Retinal pigment epithelial cell (primary cell): ENCODE results near the gene PIP5K1B.
A peak's percentile ranks its signal among the peaks of the same experiment; 100 is the strongest.

ENCODE experiments used
- DNase-seq: peaks from one replicate; pipeline ENCODE4 v3.0.0-alpha.2; 2010; ENCODE audit warnings: low read depth
- H3K4me3 ChIP-seq: 2 replicates; pipeline ENCODE4 v1.5.1; 2011; ENCODE audit warnings: mild to moderate bottlenecking, low read length, control low read depth, moderate library complexity
- CTCF ChIP-seq: conservative IDR thresholded peaks from 2 replicates; pipeline ENCODE4 v1.5.1; 2011; ENCODE audit warnings: low read depth, low read length, control low read depth, inconsistent platforms

The PIP5K1B gene

GRCh38 chr9:69035438-69036308, 330.6 kb downstream of the PIP5K1B start, which contains the start of gene FXN:
FXN (plus strand) TSS chr9:69035752; CDS start chr9:69035783, 31 bp downstream.
- TF ChIP-seq CTCF: peak; percentile 97
- H3K4me3 ChIP-seq: peak within 1 kb of the TSS; percentile 93
- DNase-seq: no peak

- no peak for DNase-seq
Observed at GRCh38 chr9:69036309-69036708, 331.3 kb downstream of the PIP5K1B start.

GRCh38 chr9:69036799-69037198, 331.8 kb downstream of the PIP5K1B start:
- no peak for TF ChIP-seq CTCF
- DNase-seq: no peak
- peak overlapping the region; percentile 93 for H3K4me3 ChIP-seq

More at GRCh38 chr9:69036309-69036708, 331.3 kb downstream of the PIP5K1B start:
- H3K4me3 ChIP-seq: peak overlapping the region; percentile 93
- no peak for TF ChIP-seq CTCF

- TF ChIP-seq CTCF: no peak
- DNase-seq: no peak
- H3K4me3 ChIP-seq: no peak overlapping the region
Observed at GRCh38 chr9:69040646-69041045, 335.6 kb downstream of the PIP5K1B start.

GRCh38 chr9:69044240-69045219, 339.5 kb downstream of the PIP5K1B start:
- TF ChIP-seq CTCF: no peak
- no peak overlapping the region for H3K4me3 ChIP-seq
- DNase-seq: no peak

- TF ChIP-seq CTCF: no peak
- H3K4me3 ChIP-seq: no peak overlapping the region
- DNase-seq: no peak
Observed at GRCh38 chr9:69045821-69046220, 340.8 kb downstream of the PIP5K1B start.
